Hematopoietic multipotent progenitor cell treated with erythropoietin and hydrocortisone succinate and interleukin-3 and kit ligand, for 8 days (in vitro differentiated cells): ENCODE measurements around the gene IGDCC3.
"Not testable (repeated sequence)": the region's sequence is repeated elsewhere in the genome, so short reads cannot be mapped to it uniquely, and the experiment has no call there.

Source experiments
- DNase-seq: peaks from one replicate; pipeline ENCODE4 v3.0.0-alpha.2; 2015

The IGDCC3 gene

DNA sequence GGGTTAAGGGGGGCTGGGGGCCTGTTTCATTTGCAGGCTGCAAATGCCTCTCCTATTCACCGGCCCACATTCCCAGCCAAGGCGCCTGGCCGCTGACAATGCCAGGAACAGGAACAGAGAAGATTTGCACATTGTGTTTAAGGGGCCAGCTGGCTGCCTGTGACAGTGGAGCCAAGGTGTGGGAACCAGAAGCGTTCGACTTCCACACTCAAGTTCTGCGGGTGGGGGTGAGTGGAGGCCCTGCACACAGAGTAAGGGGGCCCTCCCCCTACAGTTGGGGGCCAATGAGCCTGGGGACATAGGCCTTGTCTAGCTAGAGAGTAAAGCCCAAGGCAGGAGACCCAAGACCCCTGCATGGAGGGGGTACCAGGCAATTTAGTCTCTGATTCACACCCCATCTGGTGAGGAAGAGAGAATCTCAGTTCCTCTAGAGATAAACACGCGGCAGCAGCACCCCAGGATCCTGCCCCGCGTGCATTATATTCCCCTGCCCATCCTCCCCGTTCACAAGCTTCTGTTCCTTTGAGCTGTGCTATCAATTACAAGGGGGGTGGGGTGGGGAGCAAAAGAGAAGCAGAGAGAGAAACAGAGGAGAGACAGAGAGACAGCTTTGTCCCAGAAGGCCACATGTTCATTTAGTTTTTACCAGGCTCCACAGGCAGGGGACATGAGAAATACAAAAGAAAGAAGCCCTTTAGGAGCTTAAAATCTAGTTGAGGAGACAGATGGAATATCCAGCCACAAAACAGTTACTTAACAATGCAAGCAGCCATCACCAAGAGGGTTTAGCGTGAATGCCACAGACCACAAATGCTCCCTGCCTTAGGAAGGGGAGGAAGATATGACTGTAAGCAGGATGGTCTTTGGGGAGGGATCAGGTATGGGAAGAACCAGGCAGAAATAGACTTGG lies 9.2 kb downstream of the IGDCC3 start:
- no peak for DNase-seq

DNA sequence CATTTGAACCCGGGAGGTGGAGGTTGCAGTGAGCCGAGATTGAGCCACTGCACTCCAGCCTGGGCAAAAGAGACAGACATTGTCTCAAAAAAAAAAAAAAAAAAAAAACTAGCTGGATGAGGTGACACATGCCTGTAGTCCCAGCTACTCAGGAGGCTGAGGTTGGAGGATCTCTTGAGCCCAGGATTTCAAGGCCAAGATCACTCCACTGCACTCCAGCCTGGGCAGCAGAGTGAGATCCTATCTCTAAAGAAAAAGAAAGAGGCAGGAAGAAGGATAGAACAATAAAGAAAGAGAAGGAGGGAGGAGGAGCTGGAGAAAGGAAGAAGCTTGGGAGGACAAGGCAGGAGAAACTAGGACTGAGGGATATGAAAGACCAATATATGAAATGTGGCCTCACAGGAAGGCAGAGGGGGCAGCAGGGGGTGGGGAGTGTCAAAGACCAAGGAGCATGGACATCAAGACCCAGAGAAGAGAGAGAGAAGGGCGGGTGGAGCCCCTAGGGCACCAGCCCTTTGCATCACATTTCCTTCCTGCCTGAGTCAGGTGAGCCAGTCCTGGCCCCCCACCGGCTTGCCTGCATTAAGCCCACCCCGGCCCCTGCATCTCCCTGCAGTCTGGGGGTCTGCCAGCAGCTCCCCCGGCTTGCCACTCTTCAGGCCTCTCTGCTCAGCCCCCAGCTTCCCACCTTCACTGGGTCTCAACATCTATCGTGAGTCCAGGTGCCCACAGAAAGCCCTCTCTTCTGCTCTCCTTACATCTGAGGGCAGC lies 11.5 kb downstream of the IGDCC3 start:
- DNase-seq: no peak

DNA sequence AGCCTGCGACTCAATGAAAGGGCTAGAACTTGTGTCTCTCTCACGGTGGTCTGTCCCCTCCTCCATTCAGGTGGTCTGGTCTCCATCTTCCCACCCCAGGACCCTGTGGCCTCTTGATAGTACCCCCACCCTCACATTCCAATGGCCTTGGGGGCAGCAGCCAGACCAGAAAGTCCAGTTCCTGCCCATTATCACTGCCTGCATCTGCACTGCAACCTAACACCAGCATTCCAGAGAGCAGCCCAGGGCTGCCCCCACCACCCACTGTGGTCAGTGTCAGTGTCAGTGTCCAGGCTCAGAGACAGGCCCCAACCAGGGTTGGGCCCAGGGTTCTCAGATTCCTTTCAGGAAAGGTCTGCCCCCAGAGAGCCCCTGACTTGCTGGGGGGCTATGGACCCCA lies 12.6 kb downstream of the IGDCC3 start:
- DNase-seq: no peak

DNA sequence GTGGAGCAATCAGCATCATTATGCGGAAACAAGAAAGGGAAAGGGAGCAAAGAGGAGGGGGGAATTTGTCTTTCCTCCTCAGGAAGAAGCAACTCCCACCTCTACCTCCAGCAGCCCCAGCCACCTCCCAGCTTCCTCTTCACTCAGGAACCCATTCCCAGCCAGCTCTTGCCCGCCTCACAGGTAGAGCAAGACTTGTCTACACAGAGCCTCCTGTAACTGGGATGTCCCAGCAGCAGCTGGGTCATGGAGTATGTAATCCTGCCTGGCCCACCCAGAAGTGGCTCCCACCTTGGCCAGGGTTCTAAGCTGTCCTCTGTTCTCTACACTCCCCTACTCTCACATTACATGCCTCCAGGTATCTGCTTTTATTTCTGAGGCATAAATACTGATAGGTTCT lies 14.0 kb downstream of the IGDCC3 start:
- no peak for DNase-seq

DNA sequence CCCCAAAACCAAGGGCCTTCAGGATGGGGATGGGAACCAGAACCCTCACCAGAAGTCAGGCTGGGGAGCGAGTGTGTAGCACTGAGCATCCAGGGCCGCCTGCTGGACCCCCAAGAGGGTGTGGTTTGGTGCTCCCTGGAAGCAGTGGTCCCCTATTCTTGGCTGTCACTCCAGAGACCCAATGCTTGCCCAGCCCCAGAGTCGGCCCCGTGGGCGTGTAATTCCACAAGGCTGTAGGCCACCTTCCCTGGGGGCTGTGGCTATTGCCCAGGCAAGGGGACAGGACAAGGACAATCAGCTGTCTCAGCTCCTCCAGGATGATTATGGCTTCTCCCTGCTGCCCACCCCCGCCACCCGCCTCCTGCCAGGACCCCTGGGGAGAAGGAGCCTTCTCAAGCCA lies 14.5 kb downstream of the IGDCC3 start:
- DNase-seq: no peak

DNA sequence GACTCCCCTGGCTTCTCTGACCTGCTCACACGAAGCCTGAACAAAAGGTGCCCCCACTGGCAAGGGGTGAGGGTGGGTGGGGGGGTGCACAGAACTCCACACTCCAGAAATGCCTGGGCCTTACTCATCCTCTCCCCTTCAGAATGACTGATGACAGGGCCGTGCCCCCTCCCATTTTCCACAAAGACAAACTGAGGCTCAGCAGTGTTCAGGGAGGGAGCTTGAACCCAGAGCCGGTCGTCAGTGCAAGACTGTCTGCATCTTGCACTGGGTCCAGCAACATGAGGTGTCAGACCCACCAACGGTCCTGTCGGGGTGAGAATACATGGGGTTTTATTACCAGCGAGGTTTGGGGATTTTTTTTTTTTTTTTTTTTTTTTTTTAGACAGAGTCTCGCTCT lies 15.3 kb downstream of the IGDCC3 start:
- DNase-seq: no peak

DNA sequence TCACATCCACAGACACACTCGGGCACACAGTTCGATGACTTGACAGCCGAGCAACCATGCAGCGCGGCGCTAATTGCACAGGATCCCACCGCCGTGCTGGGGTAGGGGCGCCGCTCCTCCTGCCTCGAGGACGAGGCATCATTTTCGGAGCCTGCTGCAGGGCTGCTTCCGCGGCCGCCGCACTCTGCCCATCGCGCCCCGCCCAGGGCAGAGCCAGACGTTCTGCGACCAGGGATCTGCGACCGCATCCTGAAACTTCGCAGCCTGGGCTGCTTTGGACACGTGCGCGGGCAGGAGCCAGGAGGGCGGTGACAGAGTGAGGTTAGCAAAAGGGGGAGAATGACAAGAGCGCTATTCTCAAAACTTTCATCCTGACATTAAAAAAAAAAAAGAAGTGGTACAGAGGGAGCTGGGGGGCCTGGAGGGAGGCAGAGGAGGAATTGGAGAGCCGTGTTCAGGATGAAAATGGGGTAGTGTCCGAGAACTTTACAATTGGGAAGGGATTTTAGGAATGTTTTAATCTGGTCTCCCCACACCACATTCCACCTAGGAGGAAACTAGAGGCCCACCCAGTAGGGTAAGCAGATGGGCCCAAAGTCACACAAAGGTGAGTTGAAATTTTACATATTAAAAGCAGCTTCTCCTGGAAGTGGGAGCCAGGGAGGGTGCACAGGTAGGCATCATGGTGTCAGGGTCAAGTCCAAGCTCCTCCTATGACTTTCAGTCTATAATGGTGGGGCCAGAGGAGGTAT lies 15.9 kb downstream of the IGDCC3 start:
- DNase-seq: no peak

DNA sequence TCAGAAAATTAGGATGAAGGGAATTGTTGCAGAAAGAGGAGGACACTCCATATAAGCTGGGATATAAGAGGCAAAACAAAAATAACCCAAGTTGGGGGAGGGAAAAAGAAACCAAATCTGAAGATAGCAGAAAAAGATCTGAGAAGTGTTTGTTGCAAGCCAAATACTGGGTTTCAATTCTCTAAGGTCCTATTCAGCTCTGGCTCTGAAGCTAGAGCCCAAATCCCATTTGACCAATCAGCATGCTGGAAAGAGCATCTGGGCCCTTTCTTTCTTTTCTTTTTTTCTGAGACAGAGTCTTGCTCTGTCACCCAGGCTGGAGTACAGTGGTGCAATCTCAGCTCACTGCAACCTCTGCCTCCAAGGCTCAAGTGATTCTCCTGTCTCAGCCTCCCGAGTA lies 17.3 kb downstream of the IGDCC3 start:
- no peak for DNase-seq

DNA sequence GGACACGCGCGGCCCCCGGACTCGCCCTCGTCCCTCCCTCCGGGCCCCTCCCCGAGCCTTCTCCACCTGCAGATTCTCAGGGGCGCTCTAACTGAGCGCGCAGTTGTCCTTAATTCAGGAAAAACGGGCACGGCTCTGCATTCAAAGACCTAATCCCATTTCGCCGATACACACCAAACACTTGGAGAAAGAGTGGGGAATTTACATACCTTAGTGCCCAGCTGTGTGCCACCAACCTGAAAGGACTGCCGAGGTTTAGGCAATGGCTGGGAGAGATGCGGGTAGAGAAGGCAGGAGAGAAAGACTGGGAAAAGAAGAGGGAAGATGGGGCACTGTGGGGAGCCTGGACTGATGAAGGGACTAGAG lies 21.8 kb downstream of the IGDCC3 start:
- no peak for DNase-seq

DNA sequence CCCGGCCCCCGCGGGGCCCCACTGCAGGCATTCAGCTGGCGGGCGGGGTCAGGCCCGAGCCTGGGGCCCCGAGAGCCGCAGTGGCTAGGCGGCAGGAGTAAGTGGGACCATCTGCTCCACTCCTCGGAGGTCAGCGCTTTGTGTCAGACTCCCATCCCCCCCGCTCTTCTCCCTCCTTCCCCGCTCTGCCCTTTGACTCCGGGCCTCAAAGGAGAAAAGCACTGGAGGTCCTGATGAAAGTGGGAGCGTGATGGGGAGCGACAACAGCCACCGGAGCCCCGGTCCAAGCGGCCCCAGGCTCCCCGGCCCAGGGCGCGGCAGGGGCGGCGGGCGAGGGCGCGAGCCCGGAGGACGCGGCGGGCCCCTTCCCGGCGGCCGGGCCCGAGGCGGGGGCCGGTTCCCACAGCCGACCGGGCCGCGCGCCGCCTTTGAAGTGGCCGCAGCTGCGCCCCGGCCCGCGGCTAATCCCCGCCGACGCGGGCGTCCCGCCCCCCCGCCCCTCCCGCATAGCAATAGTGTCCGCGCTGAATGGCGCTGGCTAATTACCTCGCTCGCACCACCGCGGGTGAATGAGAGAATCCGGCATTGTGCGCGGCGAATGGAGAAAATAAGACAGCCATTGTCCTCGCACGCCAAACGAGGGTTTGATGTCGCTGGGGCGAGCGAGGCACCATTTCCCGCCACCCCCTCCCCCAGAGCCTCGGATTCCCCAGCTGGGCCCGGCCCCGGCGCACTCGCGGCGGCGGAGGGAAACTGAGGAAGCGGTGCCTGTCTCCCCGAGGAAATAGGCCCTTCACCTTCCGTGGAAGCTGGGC lies 22.4 kb downstream of the IGDCC3 start:
- no peak for DNase-seq

DNA sequence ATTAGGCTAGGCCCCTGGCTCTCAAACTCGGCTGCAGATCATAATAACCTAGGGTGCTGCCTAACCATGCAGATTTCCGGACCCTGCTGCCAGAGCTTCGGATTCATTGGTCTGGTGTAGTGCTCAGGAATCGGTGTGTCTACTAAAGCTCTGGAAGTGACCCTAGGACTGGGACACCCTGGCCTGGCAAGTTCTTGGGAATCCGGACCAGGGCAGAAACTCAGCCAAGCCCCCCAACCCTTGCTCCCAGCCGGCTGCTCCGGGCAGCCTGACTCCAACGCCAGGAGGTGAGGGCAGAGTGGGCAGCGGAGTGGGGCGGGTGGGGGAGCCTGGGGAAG lies 23.0 kb downstream of the IGDCC3 start:
- DNase-seq: no peak

DNA sequence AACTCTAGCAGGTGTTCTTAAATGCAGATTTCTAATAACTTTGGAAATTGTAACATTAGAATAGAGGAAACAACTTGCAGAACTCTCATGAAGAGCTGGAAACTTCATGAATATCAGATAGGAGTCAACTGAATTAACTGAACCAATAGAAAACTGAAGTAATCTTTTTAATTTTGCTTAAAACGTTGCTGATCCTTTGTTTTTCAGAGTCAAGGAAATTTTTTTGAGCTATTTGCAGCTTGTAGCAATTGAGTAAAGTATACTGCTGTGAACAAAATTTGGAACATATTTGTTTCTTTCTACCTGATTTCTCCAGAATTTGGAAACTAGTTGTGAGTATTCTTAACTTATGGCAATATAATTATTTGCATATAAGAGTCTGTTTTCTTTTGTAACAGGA lies 25.8 kb downstream of the IGDCC3 start:
- not testable (repeated sequence) for DNase-seq

DNA sequence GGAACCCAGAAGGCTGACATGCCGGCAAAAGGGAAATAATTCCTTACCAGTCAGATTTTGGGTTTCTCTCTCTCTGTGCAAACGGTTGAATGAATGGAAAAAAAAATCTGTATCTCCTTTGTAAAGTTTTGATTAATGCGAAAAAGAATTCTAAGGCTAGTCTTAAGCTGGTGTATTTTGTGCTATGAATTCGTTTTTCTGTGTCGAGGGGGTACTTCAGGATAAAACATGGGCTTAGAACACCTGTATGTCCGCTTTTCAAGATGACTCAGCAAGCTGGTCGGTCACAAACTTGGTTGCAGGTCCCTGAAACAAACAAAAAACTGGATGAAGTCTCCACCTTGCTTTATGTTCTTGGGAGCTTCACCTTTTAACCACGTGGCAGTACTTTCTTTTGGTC lies 28.5 kb downstream of the IGDCC3 start:
- DNase-seq: no peak

DNA sequence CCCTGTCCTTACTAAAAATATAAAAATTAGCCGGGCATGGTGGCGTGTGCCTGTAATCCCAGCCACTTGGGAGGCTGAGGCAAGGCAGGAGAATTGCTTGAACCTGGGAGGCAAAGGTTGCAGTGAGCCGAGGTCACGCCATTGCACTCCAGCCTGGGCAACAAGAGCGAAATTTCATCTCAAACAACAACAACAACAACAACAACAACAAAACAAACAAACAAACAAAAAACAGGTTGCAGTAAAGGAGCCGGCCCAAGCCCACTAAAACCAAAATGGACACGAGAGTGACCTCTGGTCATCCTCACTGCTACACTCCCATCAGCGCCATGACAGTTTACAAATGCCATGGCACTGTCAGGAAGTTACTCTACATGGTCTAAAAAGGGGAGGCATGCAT lies 30.0 kb downstream of the IGDCC3 start:
- DNase-seq: not testable (repeated sequence)

DNA sequence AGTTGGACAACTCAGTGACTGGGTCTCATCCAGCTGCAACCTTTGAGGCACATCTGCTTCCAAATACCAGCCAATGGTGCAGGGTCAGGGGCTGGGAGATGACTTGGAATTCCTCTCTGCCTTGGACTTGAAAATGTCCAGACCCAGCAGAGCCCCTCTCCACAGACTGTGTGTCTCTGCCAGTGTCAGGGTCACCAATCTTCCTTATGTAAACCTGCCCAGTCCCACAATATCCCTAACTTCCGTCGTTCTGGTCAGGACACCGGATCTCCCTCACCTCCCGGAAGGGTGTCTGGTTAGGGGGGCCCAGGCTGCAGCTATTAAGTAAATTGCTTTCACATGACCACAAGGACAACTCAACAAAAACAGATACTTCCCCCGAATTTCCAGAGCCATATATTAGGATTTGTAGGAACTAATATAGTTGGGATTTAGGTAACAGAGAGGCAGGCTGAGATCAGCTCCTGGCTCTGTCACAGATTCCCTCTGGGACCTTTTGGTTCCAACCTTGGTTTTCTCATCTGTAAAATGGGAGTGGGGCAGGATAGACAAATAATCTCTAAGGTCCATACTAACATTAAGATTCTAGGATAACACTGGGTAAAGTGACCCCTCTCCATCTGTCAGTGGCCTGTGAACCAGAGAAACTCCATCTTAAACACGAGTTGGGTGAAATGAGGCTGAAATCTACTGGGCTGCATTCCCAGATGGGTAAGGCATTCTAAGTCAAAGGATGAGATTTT lies 30.8 kb downstream of the IGDCC3 start:
- no peak for DNase-seq

DNA sequence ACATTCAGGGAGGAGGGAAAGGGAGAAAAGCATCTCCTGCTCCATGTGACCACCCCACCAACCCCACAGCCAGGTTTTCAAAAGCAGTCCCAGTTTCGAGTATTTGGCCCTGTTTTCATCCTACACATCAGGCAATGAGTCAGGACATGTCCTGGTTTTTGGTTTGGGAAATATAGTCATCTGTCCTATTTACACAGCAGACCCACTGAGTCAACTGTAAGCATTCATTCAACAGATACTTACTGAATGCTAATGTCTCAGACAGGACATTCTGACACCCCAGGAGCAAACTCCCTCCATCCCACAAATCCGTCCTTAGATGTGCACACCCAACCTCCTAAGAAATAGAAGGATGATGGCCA lies 32.9 kb downstream of the IGDCC3 start:
- no peak for DNase-seq

DNA sequence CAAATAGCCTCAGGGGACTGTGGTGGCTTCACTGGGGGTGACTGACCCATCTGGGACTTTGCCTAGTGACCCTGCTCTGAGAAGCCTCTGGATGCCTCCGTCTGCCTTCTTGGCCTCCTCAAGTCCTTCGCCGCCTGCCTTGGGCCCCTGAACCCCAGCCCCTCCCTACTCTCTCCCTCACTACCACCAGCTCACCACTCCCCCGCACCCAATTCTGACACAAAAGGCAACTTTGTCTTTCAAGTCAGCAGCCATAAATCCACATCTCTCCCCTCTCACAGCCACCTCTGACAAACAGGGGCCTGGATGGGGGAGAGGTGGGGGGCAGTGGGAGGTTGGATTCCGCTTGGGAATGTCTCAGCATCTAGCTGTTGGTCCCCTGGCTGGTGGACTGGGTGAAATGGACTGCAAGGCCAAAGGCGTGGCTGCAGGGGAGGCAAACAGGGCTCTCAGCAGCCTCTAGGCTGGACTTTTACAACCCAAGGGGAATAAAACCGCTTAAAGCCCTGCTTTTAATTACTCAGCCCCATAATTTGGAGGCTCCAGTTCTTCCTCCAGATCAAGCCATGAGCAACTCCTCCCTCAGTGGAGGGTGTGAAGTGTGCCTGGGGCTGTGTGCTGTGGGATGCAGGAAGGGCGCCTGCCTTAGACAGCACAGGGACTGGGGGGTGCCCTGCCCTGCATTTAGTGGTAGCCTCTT lies 33.4 kb downstream of the IGDCC3 start:
- DNase-seq: no peak

DNA sequence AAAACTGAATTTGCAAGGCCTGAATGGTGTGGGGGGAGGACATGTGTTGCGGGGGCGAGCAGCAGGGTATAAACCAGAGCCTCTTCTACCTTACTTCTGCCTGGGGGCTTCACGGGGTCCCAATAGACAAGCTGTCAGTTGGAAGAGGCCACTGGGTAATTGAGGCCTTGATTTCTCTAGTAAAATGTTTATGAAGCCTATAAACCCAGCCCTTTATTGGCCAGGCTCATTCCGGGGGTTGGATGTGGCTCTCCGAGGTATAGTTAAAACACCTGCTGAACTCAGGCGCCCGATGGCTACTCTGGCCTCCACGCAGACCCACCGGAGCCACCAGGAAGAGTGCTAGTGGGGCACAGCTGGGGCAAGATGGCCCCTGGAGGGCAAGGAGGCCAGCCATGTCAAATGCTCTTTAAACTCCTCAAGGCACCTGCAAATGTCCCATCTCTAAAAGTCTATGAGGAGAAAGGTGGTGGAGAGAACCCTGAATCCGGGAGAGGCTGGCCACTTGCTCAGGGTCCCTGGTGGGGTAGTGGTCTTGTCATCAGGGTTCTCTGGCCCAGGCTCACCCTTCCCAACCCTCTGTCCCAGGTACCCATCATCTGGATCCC lies 34.3 kb downstream of the IGDCC3 start:
- no peak for DNase-seq

DNA sequence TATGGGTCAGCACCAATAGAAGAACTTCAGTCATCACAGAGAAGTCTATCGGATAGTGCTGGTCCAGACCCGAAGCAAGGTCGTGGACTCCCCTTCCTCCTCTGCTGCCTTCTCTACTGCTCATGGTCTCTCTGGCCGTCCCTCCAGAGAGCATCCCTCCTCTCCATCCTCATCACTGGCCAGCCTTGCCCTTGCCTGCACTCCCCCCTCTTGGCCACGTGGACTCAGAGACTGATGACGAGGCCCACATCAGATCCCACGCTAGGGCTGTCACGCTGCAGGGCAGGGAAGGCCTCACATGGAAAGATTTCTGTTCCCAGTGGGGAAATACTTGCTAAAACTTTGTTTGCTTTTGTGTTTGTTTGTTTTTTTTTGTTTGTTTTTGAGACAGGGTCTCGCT lies 35.3 kb downstream of the IGDCC3 start:
- no peak for DNase-seq

DNA sequence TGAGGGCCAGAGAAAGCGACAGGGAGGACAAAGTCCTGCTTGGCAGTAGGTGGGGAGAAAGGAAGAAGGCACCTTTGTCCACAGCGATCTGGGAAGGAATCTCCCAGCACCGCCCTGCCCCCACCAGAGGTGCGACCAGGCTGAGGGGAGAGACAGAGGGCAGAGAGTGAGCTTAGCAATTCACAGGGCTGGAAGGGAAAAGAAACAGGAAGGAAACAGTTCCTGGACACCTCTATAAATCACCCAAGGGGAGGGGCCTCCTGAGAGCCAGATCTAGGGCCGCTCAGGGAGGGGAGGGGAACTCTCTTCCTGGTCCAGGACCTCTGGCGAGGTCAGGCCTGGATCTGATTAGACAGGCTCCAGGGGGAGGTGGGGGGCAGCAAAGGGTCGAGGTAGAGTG lies 37.9 kb downstream of the IGDCC3 start:
- no peak for DNase-seq

DNA sequence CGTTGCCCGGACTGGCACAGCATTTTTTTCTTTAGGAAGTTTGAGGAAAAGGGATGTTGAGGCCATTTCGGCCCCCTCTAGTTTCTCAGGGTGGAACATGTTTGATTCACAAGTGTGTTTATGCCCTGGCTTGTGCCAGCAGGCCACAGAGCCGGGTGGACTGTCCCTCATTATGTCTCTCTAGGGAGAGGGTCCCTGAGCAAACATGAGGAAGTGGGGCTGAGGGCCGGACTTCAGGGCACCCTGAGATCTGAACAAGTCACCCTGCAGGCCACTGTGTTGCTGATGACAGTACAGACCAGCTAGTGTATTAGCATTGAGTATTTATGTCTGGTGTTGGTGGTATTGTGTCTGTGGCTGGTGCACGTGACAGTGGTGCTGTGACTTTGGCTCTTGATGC lies 38.4 kb downstream of the IGDCC3 start:
- DNase-seq: no peak
